ENCODE data around the gene VAMP3. TPM values are rescaled to one million over a fixed set of nuclear protein-coding genes. Genes with fewer than 3 reads are reported as not detected.

The VAMP3 gene
- polyA plus RNA-seq, 1 experiment = 106 TPM

GRCh38 chr1:7821282-7821681 lies 50.2 kb downstream of the VAMP3 start:
- ChIA-PET CTCF (interaction anchor here (1.0 kb wide), 1 partner anchor 16 kb away, joined by 3 read pairs; no protein-coding TSS in a partner anchor), POLR2A (no interaction called here)
- peaks cover 5% of the 10 kb centered on the region for H3K36me3 ChIP-seq (ENCODE audit: control insufficient read depth, insufficient read depth, low read length)
- no peaks in the 10 kb centered on the region for H3K27me3 ChIP-seq (ENCODE audit: control insufficient read depth, insufficient read depth, low read length)
- no peak for TF ChIP-seq CTCF (IDR thresholded peaks at IDR 0.05; ENCODE audit: insufficient read depth, low read depth, low read length)
- no peak for DNase-seq (ENCODE audit: low read depth)
- H3K4me3 ChIP-seq (ENCODE audit: low read depth, low read length) = no peak overlapping the region

- no peak for TF ChIP-seq CTCF (IDR thresholded peaks at IDR 0.05; ENCODE audit: insufficient read depth, low read depth, low read length)
- peaks cover 6% of the 10 kb centered on the region for H3K36me3 ChIP-seq (ENCODE audit: control insufficient read depth, insufficient read depth, low read length)
- H3K4me3 ChIP-seq (ENCODE audit: low read depth, low read length) = no peak overlapping the region
- H3K27me3 ChIP-seq (ENCODE audit: control insufficient read depth, insufficient read depth, low read length) = no peaks in the 10 kb centered on the region
- DNase-seq (ENCODE audit: low read depth) = no peak
- ChIA-PET CTCF (interaction anchor here (2.0 kb wide), 1 partner anchor 9 kb away, joined by 5 read pairs; no protein-coding TSS in a partner anchor), POLR2A (no interaction called here)
Measured at GRCh38 chr1:7824701-7825100, 53.6 kb downstream of the VAMP3 start.

- CTCF ChIA-PET = no interaction called here
- no peaks in the 10 kb centered on the region for H3K27me3 ChIP-seq (ENCODE audit: control insufficient read depth, insufficient read depth, low read length)
- POLR2A ChIA-PET = no interaction called here
- no peak for TF ChIP-seq CTCF (IDR thresholded peaks at IDR 0.05; ENCODE audit: insufficient read depth, low read depth, low read length)
- H3K36me3 ChIP-seq (ENCODE audit: control insufficient read depth, insufficient read depth, low read length) = peaks cover 5% of the 10 kb centered on the region
- H3K4me3 ChIP-seq (ENCODE audit: low read depth, low read length) = no peak overlapping the region
- no peak for DNase-seq (ENCODE audit: low read depth)
Measured at GRCh38 chr1:7826363-7826762, 55.3 kb downstream of the VAMP3 start.

GRCh38 chr1:7827126-7827955 lies 56.2 kb downstream of the VAMP3 start:
- TF ChIP-seq CTCF (IDR thresholded peaks at IDR 0.05; ENCODE audit: insufficient read depth, low read depth, low read length) = no peak
- Histone ChIP-seq H3K36me3 (ENCODE audit: control insufficient read depth, insufficient read depth, low read length) (peaks cover 5% of the 10 kb centered on the region), H3K4me3 (ENCODE audit: low read depth, low read length) (no peak overlapping the region), H3K27me3 (ENCODE audit: control insufficient read depth, insufficient read depth, low read length) (no peaks in the 10 kb centered on the region)
- DNase-seq (ENCODE audit: low read depth) = no peak
- ChIA-PET CTCF (no interaction called here), POLR2A (no interaction called here)

Other genes with a start within 250 kb of the VAMP3 start
- 13.5 and 14.9 TPM in 2 replicates for gene PER3, start 13.0 kb downstream of the VAMP3 start, polyA plus RNA-seq (2011; rRNA removed)
- gene UTS2, start 81.8 kb downstream of the VAMP3 start, polyA plus RNA-seq (2011; rRNA removed) = not detected in 2 replicates
- not detected in 2 replicates for gene TNFRSF9, start 169.5 kb downstream of the VAMP3 start, polyA plus RNA-seq (2011; rRNA removed)
- gene PARK7, start 190.4 kb downstream of the VAMP3 start, polyA plus RNA-seq (2011; rRNA removed) = 242 and 358 TPM in 2 replicates